Cardiac ventricle fibroblast (primary cell): Measurements from ENCODE around the gene UTP14A. TPM values are rescaled to one million over a fixed set of nuclear protein-coding genes. Genes with fewer than 3 reads are reported as not detected.

Source experiments
- total RNA-seq: library from RNA; depleted of rRNA; stranded (reverse); fragments of >200 nt; gene quantifications from 2 replicates; pipeline ENCODE4 v1.2.3, GENCODE V29; 2015

The UTP14A gene, protein sequence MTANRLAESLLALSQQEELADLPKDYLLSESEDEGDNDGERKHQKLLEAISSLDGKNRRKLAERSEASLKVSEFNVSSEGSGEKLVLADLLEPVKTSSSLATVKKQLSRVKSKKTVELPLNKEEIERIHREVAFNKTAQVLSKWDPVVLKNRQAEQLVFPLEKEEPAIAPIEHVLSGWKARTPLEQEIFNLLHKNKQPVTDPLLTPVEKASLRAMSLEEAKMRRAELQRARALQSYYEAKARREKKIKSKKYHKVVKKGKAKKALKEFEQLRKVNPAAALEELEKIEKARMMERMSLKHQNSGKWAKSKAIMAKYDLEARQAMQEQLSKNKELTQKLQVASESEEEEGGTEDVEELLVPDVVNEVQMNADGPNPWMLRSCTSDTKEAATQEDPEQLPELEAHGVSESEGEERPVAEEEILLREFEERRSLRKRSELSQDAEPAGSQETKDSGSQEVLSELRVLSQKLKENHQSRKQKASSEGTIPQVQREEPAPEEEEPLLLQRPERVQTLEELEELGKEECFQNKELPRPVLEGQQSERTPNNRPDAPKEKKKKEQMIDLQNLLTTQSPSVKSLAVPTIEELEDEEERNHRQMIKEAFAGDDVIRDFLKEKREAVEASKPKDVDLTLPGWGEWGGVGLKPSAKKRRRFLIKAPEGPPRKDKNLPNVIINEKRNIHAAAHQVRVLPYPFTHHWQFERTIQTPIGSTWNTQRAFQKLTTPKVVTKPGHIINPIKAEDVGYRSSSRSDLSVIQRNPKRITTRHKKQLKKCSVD
- 17.9 and 20.6 TPM in 2 replicates for total RNA-seq

DNA sequence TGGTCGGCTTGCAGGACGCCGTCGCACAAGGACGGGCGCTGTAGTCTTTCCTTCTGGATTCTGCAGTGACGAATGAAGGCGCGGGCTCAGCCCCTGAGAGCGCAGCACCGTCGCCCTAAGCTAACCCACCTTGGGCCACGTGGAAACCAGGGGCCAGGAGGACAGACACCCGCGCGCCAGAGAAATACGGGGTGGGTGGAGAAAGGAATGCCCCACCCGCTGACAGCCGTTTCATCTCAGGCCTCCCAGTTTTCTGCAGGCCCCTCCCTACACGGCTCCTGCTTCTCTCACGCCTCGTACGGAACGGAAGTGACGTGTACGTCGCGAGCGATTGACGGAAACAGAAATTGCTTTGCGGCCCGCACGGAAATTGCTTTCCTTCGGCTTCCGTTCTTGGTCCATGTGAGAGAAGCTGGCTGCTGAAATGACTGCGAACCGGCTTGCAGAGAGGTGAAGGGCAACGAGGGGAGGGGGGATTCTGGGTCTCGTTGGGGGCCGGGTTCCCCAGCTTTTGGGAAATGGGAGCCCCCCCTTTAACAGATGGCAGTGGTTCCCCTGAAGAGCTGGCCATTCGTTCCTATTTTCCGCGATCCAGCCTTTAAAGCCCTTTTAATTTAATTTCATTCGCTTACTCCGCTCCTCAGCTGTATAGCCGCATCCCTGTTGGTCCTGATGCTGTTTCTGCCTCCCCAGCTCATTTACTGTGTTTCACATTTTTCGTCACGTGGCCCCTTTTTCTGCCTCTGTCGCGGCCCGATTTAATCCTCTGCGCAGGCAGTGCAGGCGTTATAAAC lies at the start of gene UTP14A:
Gene UTP14A (plus strand): TSS at position 378 of the 794 bp plus-strand sequence. CDS start 47 bp downstream, at position 425.

Other genes starting within 250 kb of the UTP14A start
- gene XPNPEP2, start 167.2 kb upstream of the UTP14A start, total RNA-seq = 81.5 and 86.4 TPM in 2 replicates
- gene SASH3, start 126.2 kb upstream of the UTP14A start, total RNA-seq = not detected in 2 replicates
- gene ZDHHC9, start 62.3 kb upstream of the UTP14A start, total RNA-seq = 46.4 and 52.7 TPM in 2 replicates
- gene BCORL1, start 76.5 kb downstream of the UTP14A start, total RNA-seq = 6.3 and 8.4 TPM in 2 replicates
- 7.7 and 9.5 TPM in 2 replicates for gene ELF4, start 204.3 kb downstream of the UTP14A start, total RNA-seq